Measurements from ENCODE around the gene C19orf38. TPM values are rescaled to one million over a fixed set of nuclear protein-coding genes. Genes with fewer than 3 reads are reported as not detected.
"Not testable (repeated sequence)": the region's sequence is repeated elsewhere in the genome, so short reads cannot be mapped to it uniquely, and the experiment has no call there.

C19orf38 gene
- total RNA-seq, 2 donors from 2014 or later = 1.1 to 1.2 TPM

- ATAC-seq = no peak
- DNase-seq = no peak
- intact Hi-C loops (cut with DNase I) = no loop called here
Observed at GRCh38 chr19:10819124-10820060, 28.8 kb upstream of the C19orf38 start.

GRCh38 chr19:10820173-10820572 lies 28.0 kb upstream of the C19orf38 start:
- intact Hi-C loops (cut with DNase I) = no loop called here
- DNase-seq (no peak), ATAC-seq (no peak)

- ATAC-seq (no peak), DNase-seq (no peak)
- intact Hi-C loops (cut with DNase I) = no loop called here
Observed at GRCh38 chr19:10823690-10824089, 24.5 kb upstream of the C19orf38 start.

GRCh38 chr19:10826231-10826630 lies 22.0 kb upstream of the C19orf38 start:
- DNase-seq (no peak), ATAC-seq (no peak)
- intact Hi-C loops (cut with DNase I) = no loop called here

- DNase-seq (no peak), ATAC-seq (no peak)
- intact Hi-C loops (cut with DNase I) = no loop called here
Observed at GRCh38 chr19:10826846-10827245, 21.4 kb upstream of the C19orf38 start.

GRCh38 chr19:10828981-10829821 lies 19.0 kb upstream of the C19orf38 start:
- intact Hi-C loops (cut with DNase I) = no loop called here
- no peak for DNase-seq
- ATAC-seq = no peak

GRCh38 chr19:10829967-10830366 lies 18.2 kb upstream of the C19orf38 start:
- intact Hi-C loops (cut with DNase I) = no loop called here
- ATAC-seq (no peak), DNase-seq (no peak)

GRCh38 chr19:10830370-10830769 lies 17.8 kb upstream of the C19orf38 start:
- intact Hi-C loops (cut with DNase I) = no loop called here
- DNase-seq (no peak), ATAC-seq (no peak)

- DNase-seq (no peak), ATAC-seq (no peak)
- intact Hi-C loops (cut with DNase I) = no loop called here
Observed at GRCh38 chr19:10830931-10831779, 17.1 kb upstream of the C19orf38 start.

- ATAC-seq (no peak), DNase-seq (no peak)
- intact Hi-C loops (cut with DNase I) = no loop called here
Observed at GRCh38 chr19:10831987-10832938, 16.0 kb upstream of the C19orf38 start.

GRCh38 chr19:10832939-10833296 lies 15.3 kb upstream of the C19orf38 start:
- DNase-seq (no peak), ATAC-seq (no peak)
- intact Hi-C loops (cut with DNase I) = no loop called here

- ATAC-seq (no peak), DNase-seq (no peak)
- intact Hi-C loops (cut with DNase I) = no loop called here
Observed at GRCh38 chr19:10835089-10835753, 13.0 kb upstream of the C19orf38 start.

GRCh38 chr19:10835754-10836478 lies 12.3 kb upstream of the C19orf38 start, which contains the start of gene TMED1:
TSS of gene TMED1 (minus strand) at chr19:10836212. CDS start at chr19:10836191, 21 bp downstream.
- intact Hi-C loops (cut with DNase I) = no loop called here
- ATAC-seq (peak; percentile 94 to 95), DNase-seq (peak; percentile 100)

GRCh38 chr19:10836479-10837330 lies 11.5 kb upstream of the C19orf38 start:
- peak; percentile 58 to 60 for ATAC-seq
- DNase-seq = peak; percentile 89
- intact Hi-C loops (cut with DNase I) = no loop called here

- ATAC-seq; intact Hi-C loops (cut with DNase I); DNase-seq: not testable (repeated sequence)
Observed at GRCh38 chr19:10837649-10838048, 10.6 kb upstream of the C19orf38 start.

GRCh38 chr19:10838377-10838776 lies 9.8 kb upstream of the C19orf38 start:
- ATAC-seq (no peak), DNase-seq (no peak)
- intact Hi-C loops (cut with DNase I) = no loop called here

Measured in left cardiac atrium (tissue), 4 donors.